Activated T-cell treated with anti-CD3 and anti-CD28 coated beads, Interleukin-2, amount 50 U/mL, for 1 hour (primary cell): ENCODE measurements around the gene KLHL18.
"Not testable (repeated sequence)": the region's sequence is repeated elsewhere in the genome, so short reads cannot be mapped to it uniquely, and the experiment has no call there.

Experiments used
- DNase-seq: peaks from one replicate; pipeline ENCODE4 v3.0.0-alpha.2; 2020

Gene KLHL18

DNA sequence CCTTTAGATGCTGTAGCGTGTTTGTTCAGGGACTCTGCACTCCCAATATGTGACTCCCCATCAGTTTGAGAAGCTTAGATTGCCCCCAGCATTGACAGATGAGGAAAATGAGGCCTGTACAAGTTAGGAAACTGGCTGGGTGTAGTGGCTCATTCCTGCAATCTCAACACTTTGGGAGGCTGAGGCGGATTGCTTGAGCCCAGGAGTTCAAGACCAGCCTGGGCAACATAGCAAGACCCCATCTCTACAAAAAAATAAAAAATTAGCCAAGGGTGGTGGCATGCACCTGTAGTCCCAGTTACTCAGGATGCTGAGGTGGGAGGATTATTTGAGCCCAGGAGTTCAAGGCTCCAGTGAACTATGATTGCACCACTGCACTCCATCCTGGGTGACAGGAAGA lies 84.1 kb downstream of the KLHL18 start:
- DNase-seq: no peak

DNA sequence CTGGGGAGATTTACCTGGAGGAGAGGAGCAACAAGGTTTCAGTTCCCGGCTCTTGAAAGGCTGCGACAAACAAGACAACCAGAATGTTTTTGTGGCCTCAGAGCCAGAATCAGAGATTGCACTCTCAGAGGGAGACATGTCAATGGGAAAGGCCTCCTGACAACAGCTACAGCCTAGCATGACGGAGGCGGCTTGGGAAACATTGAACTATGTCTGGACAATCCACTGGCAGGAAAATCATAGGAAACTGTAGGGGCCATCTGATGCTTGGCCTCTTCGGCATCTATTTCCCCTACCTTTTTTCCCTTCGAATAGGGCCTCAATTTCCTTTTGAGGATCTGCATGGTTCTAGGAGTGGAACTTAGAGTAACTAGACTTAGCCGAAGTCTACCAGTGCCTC lies 84.9 kb downstream of the KLHL18 start:
- DNase-seq: no peak

DNA sequence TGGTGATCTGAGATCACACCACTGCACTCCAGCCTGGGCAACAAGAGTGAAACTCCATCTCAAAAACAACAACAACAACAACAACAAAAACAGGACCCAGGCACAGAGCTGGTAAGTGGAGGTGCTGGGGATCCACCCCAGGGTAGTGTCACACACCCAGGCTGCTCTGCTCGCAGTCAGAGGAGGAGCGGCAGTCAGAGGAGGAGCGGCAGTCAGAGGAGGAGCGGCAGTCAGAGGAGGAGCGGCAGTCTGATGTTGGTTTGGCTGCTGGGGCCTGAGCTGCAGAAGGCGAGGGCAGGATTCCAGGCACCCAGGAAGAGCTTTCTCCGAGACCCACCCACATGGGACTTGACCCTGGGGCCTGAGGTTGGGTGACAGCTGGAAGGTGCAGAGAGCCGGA lies 87.3 kb downstream of the KLHL18 start:
- not testable (repeated sequence) for DNase-seq

DNA sequence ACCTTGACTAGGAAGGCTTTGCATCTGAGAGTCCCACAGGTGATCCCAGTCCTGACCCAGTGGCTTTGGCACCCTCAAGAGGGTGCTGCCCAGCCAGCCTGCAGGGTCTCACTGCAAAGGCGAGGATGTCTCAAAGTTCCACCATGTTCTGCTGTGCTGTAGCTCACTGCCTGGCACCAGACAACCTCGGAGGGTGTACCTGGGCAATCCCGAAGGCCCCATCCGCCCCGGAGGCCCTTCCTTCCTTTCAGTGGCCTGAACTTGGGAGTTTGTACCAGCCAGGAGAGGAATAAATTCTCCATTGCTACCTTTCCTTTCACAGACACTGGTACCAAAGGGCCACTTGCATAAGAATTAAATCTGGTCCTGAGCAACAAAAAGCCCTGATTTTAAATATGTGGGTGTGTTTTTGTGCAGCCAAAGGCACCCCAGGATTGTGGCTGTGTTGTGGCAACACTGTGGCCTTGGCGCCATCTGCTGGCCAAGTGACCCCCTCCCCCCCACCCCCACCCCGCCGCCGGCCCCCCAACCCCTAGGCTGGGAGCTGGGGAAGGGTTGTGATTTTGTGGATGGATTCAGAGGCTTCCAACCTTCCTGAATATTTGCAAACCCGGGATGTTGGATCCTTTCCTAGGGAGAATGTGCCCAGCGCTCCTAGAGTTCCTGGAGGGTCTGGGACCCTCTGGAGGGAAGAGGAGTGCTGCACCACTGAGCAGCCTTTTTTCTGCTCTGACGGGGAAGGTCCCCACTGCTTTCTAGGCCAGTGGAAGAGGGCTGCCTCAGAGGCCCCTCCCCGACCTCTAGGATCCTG lies 88.3 kb downstream of the KLHL18 start:
- peak; percentile 37 for DNase-seq

DNA sequence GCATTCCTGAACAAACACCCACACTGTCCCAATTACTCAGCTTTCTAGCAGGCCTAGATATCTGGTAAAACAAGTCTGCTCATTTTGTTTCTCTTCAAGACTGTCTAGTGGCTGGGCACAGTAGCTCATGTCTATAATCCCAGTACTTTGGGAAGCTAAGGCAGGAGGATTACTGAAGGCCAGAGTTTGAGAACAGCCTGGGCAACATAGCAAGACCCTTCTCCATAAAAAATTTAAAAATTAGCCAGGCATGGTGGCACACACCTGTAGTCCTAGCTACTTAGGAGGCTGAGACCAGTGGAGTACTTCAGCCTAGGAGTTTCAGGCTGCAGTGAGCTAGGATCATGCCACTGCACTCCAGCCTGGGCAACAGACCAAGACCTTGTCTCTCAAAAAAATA lies 91.8 kb downstream of the KLHL18 start:
- DNase-seq: no peak

DNA sequence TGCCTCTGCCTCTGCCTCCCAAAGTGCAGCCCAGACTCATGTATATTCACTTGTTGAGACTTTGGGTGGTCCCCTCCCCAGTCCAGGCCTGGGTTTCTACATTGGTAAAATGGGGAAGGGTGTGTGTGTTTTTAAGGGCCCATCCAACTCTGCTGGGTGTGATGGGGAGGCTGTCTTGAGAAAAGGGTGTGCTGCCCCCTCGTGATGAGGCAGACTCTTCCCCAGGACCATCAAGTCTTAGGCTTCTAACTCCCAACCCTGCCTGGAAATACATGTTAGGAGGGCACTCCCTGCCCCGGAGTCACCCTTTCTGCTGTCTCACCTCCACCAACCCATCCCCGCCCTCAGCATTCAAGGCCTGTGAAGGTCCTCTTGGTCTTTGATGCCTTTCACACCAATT lies 93.6 kb downstream of the KLHL18 start:
- no peak for DNase-seq

DNA sequence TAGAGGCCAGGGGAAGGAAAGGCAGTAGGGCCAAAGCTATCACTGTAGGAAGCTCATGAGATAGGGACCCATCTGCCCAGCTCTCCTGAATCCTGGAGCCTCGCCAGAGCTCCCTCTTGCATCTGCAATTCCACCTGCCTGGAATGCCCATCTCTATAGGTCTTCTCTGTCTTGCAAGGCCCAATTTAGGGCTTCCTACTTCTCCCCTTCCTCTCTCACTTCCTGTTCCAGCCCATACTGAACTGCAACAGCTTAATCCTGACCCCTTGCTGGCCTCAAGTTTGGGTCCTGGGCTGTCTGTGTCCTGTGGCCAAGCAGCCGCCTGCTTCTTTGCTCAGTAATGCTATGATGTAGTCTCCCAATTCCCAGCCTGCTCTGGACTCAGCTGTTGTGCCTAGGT lies 94.4 kb downstream of the KLHL18 start:
- DNase-seq: no peak

DNA sequence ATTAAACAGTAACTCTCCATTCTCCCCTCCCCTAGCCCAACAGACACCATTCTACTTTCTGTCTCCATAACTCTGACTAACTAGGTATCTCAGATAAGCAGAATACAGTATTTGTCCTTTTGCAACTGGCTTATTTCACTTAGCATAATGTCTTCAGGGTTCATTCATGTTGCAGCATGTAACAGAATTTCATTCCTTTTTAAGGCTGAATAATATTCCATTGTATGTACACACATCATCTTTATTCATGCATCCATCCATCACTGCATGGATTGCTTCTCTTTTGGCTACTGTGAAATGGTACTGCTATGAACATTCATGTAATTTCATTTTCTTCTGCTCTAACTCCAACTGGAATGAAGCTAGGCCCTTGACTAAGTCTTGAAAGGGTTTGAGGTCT lies 96.1 kb downstream of the KLHL18 start:
- no peak for DNase-seq

DNA sequence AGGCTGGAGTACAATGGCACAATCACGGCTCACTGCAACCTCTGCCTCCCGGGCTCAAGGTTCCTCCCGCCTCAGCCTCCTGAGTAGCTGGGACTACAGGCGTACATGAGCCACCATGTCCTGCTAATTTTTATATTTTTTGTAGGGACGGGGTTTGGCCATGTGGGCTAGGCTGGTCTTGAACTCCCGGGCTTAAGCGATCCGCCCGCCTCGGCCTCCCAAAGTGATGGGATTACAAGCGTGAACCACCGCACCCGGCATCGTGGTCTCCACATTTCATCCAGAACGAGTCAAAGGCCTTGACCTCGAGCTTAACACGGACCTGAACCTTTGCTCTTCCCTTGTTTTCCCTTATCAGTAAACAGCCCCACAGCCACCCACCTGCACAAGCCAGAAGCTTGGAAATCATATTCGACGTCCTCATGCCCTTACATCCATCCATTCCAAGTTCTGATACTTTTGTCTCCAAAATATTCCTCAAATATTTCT lies 96.7 kb downstream of the KLHL18 start:
- no peak for DNase-seq

DNA sequence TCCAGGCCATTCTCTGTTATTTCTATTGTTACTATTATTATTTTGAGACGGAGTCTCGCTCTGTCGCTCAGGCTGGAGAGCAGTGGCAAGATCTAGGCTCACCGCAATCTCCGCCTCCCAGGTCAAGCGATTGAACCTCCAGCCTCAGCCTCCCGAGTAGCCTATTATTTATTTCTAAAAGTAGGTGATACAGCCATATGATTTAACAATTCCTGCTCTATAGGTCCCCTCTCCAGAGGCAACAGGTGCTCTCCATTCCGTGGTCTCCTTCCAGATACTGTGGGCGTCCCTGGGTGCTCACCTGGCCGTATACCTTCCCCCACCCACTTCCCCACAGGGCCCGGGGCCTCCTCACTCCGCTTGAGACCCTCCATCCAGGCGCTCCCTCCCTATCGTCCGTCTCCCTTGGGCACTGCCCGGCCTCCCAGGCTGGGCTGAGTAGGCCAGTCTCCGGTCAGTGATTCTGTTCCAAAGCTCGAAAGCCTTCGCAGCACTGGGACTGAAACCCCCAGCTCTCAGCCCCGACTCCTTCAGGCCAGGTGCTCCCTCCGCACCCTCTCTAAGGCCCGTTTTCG lies 97.4 kb downstream of the KLHL18 start:
- no peak for DNase-seq

DNA sequence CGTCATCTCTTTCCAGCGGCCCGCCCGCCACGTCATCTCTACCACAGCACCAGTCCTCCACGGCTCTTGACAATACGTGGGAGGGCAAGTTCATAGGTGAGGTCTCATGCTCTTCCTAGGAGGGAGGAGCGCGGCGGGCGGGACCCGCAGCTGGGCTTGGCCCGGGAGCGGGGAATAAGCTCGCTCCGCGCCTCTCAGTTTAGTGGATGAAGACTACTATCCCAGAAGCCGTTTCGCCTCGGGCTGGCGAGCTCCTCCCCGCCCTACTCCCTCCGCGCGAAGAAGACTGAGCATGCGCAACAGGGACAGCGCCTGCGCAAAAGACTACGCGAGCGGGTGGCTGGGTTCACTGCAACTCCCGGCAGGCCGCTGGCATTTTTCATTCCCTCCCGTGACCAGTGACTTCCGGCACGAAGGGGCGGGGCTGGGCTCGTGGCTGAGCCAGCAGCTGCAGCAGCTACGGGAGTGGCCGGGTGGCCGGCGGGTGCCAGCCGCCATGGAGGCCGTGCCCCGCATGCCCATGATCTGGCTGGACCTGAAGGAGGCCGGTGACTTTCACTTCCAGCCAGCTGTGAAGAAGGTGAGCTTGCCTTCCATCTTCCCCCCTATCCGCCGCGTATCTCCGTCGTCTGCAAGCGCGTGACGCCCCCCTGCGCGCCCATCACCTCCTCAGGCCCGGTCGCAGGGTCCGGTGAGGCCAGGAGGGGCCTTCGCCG lies 98.0 kb downstream of the KLHL18 start, which contains the start of gene PTPN23:
PTPN23 (plus strand) TSS at position 421 of the 716 bp plus-strand sequence; CDS start at position 497, 76 bp downstream.
- DNase-seq: peak; percentile 99

DNA sequence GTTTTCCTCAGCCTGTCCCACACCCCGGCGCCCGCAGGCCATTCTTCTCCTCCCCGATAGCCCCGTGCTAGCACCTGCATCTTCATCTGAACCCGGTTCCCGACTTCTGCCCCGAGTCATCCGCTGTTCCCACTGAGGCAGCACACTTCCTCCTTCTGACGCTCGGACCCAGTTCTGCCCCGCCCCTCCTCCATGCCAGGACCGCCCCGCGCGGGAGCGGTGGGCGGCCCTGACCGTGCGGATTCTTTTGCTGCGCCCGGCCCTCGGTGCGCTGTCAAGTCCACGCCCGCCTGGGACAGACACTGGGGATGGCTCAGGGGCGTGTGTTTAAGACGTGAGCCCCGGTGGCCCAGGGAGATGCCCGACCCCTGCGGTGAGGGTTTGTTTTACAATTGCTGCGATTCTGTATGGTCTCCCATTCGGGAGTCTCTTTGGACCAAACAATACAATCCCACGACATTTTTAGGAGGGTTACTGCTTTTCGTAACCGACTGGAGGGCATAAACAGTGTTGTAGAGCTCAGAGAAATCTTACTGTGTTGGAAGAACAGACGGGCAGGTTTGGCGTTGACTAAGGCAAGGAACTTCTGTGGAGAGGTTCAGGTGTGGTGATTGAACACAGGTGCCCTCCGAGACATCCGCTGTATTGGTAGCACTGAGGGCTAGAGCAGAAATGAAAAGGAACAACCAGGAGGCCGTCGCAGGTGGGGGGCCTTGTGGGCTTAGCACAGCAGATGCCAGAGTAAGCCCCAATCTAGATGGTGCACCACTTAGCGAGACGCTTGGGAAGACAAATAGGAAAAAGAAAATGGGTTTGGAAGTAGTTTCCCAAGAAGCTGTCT lies 98.8 kb downstream of the KLHL18 start:
- peak; percentile 70 for DNase-seq

DNA sequence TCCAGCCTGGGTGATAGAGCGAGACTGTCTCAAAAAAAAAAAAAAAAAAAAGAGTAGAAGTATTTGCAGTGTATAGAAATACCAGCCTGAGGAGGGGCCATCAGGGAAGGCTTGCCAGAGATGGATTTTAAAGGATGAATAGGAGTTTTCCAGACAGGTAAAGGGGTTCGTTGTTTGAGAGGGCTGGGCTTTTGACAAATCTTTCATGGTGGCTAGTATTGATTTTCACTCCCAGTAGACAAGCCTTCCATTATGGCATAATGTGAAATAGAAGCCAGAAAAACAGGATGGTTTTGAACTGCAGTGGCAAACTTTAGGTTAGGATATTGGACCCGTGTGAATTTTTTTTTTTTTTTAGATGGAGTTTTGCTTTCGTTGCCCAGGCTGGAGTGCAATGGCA lies 101.7 kb downstream of the KLHL18 start:
- no peak for DNase-seq

DNA sequence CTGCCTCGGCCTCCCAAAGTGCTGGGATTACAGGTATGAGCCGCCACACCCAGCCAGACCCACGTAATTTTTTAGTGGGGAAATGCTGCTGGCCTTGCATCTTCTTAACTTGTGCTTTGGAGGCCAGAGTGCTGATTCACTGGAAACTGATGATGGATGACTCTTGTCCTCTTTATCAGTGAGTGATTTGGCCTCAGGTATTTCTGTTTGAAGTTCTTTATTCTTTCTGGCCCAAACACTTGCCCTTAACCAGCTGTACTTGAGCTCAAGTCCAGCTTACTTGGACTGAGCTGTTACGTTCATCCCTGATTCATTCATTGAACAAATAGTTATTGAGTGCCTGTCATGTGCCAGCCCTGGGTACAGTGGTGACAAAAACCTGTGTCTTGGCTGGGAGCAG lies 102.3 kb downstream of the KLHL18 start:
- no peak for DNase-seq

DNA sequence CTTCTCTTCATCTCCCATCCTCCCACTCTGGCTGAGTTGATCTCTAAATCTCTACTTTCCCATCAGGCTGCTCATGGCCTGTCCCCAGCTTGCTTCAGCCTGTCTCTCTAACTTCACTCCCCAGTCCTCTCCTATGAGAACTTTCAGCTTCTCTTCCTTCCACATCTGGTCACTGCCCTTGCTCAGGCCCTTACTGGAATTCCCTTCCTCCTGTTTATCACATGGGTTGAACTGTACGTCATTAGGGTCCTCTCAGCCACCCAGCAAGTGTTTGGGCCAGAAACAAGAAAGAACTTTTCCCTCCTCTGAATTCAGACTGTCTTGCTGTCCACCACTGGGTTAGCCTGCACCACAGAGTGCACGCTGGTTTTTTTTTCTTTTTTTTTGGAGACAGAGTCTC lies 103.1 kb downstream of the KLHL18 start:
- DNase-seq: no peak

DNA sequence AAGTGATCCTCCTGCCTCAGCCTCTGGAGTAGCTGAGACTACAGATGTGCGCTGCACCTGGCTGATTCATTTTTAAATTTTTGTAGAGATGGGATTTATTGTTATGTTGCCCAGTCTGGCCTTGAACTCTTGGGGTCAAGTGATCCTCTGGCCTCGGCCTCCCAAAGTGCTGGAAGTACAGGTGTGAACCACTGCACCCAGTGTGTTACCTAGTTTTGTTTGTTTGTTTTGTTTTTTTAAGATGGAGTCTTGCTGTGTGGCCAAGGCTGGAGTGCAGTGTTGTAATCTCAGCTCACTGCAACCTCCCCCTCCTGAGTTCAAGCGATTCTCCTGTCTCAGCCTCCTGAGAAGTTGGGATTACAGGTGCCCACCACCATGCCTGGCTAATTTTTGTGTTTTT lies 110.2 kb downstream of the KLHL18 start:
- DNase-seq: no peak

DNA sequence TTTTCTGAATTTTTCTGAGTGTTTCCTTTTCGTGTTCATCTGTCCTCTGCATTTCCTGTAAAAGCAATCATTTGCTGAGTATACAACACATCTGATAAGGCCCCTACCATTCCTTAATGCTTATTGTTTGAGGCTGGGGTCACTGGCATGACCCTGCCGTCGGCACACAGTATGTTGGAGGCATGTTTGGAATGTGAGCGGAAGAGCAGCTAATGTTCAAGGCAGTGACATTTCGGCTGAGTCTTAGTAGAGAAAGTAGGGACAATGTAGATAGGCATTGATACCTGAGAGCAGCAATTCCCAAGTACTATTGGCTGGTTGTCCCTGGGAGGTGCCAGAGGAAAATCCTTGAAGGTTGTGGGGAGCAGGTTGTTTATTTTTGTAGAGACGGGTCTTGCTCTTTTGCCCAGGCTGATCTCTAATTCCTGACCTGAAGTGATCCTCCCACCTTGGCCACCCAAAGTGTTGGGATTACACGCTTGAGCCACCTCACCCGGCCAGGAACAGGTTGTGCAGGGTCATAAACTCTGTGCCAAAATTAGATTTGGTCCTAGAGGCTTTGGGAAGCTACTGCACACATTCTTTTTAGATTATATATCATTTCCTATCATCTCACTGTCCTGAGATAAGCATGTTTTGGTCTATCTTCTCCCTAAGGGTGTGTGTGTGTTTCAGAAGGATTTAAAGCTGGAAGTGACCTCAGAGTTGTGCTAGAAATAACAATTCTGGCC lies 111.6 kb downstream of the KLHL18 start:
- DNase-seq: no peak

DNA sequence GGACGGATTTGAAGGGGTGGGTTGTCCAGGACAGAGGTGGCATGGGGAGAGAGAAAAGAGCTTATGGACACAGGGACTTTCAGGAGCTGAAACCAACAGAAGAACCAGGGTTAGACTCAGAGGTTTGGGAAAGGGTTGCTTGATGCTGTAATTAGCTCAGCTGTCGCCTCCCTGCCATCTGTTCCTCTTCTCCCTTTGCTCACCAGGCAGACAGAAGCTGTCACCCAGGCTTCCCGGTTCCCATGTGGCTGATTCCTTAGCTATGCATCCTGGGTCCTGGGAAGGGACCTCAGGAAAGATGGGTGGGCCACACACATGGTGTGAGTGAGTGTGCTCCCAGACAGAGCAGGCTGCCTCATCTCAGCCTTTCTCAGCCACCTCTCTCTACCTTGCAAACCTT lies 112.1 kb downstream of the KLHL18 start:
- no peak for DNase-seq
